Activated CD4-positive, alpha-beta T cell treated with anti-CD3 and anti-CD28 coated beads, Interleukin-2, amount 50 U/mL, for 16 hours (primary cell): ENCODE data around the gene ALG14.

Source experiments
- DNase-seq: peaks from one replicate; pipeline ENCODE4 v3.0.0-alpha.2; 2020

The ALG14 gene

DNA sequence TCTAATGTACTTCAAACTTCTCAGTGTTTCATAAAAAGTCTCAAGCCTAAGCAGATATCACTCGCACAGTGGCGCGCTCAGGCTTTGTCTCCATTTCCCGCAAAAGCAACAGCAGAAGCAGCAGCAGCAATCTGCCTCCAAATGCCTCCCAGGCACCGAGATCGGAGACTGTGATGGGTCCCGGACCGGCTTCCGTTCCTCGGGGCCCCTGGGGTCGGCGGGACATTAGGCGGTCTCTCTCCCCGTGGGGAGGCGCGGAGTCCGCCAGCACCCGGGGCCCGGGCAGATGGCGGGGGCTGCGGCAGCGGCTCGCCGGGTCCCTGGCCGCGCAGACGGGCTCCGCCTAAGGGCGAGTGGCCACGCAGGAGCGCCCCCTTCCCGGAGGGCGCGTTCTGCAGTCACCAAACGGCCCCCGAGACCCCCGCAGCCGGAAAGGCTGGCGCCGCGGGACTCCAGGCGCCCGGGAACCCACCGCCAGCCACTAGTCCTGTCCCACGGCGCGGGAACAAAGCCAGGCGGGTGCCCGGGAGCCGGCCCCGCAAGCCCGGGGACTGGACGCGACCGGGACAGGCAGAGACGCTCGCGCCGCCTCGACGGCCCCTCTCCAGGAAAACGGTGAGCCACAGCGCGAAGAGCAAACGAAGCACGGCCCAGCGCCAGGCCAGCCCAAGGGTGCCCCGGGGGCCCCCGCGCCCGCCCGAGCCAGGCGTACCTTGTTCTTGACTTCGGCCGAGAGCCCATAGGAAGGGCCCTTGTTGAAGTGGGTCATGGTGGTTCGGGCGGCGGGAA is 146.4 kb downstream of the ALG14 start:
- no peak for DNase-seq

DNA sequence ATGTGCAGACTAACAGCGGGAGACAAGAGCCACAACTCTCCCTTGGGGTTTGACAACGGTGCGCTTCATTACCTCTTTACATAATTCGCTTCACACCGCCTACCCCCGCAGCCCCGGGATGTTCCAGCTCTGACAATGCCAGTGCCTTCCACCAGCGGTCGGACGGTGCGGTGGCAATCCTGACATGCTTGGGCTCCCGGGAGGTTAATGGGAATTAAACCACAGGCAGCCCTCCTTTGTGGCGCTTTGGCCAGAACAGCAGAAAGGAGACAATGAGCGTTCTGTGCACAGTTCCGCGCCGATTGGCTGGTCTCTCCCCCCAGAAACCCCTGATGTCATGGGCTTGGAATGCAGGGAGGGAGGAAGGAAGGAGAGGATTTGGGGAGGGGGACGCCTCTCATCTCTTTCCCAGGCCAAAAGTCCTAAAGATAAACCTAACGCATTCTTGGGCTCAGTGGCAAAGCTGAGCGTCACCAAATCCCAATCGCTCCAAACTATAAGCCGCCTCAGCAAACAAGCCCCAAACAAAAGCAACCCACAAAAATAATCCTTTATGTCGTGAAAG is 147.1 kb downstream of the ALG14 start:
- no peak for DNase-seq

DNA sequence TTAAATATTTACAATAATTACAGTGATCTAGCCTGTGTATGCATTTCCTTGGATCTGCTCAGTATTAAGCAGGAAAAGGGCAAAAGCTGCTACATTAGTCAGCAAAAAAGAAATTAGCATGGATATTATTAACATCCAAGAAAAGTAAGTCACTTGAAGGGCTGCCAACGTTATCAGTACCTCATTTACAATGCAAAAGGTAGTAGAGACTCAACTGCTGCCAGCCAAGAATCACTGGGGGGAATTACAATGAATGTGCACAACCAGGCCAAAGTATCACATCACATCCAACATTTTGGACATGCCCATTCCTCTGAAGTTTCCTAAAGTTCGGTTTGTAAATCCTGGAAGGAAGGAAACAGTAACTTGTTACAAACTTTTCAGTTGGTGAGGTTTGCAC is 147.7 kb downstream of the ALG14 start:
- no peak for DNase-seq
